ENCODE data around the gene GDF2. TPM values are rescaled to one million over a fixed set of nuclear protein-coding genes. Genes with fewer than 3 reads are reported as not detected.

The GDF2 gene
- total RNA-seq, 1 experiment from 2014 or later, result not detected

DNA sequence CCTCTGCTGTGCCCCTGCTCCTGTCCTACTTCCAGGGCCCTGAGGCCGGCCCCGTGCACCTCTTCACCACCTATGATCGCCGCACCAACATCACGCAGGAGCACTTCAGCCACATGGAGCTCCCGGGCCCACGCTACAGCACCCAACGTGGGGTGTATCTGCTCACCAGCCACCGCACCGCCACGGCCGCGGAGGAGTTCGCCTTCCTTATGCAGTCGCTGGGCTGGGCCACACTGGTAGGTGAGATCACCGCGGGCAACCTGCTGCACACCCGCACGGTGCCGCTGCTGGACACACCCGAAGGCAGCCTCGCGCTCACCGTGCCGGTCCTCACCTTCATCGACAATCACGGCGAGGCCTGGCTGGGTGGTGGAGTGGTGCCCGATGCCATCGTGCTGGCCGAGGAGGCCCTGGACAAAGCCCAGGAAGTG lies 27.7 kb downstream of the GDF2 start:
- H3K79me1 ChIP-seq (ENCODE audit: insufficient read depth, low read depth, low read length, poor library complexity, severe bottlenecking), result no peaks in the 10 kb centered on the region
- H2BK120ac ChIP-seq (ENCODE audit: low read depth, low read length, poor library complexity, severe bottlenecking), result no peak overlapping the region
- TF ChIP-seq, protein P1, sequence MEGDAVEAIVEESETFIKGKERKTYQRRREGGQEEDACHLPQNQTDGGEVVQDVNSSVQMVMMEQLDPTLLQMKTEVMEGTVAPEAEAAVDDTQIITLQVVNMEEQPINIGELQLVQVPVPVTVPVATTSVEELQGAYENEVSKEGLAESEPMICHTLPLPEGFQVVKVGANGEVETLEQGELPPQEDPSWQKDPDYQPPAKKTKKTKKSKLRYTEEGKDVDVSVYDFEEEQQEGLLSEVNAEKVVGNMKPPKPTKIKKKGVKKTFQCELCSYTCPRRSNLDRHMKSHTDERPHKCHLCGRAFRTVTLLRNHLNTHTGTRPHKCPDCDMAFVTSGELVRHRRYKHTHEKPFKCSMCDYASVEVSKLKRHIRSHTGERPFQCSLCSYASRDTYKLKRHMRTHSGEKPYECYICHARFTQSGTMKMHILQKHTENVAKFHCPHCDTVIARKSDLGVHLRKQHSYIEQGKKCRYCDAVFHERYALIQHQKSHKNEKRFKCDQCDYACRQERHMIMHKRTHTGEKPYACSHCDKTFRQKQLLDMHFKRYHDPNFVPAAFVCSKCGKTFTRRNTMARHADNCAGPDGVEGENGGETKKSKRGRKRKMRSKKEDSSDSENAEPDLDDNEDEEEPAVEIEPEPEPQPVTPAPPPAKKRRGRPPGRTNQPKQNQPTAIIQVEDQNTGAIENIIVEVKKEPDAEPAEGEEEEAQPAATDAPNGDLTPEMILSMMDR (conservative IDR thresholded peaks at IDR 0.05), result no peak
- H2BK12ac ChIP-seq (ENCODE audit: insufficient read length, low read depth, low read length), result no peak overlapping the region
- H3K23ac ChIP-seq (ENCODE audit: insufficient read length, low read depth, low read length), result no peak overlapping the region
- no peak for DNase-seq
- H4K5ac ChIP-seq (ENCODE audit: insufficient read length, low read depth, low read length), result no peak overlapping the region
- no peak overlapping the region for H2AK5ac ChIP-seq (ENCODE audit: insufficient read length, low read length)
- no peaks in the 10 kb centered on the region for H3K79me2 ChIP-seq (ENCODE audit: insufficient read depth, low read length)
- no peak overlapping the region; a peak in 1 of 5 replicates for H3K4me3 Mint-ChIP-seq
- H3K4me2 ChIP-seq (ENCODE audit: insufficient read depth, insufficient read length, low read length), result no peak overlapping the region
- H2BK5ac ChIP-seq (ENCODE audit: insufficient read length, low read length), result no peak overlapping the region
- H3K27ac Mint-ChIP-seq, result no peak overlapping the region; a peak in 1 of 7 replicates
- H3K27ac ChIP-seq (ENCODE audit: insufficient read length, low read depth, low read length), result no peak overlapping the region
- no peaks in the 10 kb centered on the region for H3K9me3 Mint-ChIP-seq
- H3K27me3 Mint-ChIP-seq (ENCODE audit: low read depth), result no peaks in the 10 kb centered on the region; the same call in none of the 2 replicates
- H3K14ac ChIP-seq (ENCODE audit: insufficient read depth, low read length), result no peak overlapping the region
- no peaks in the 10 kb centered on the region for H3K27me3 ChIP-seq (ENCODE audit: insufficient read depth, low read length)
- no peak overlapping the region for H3K4ac ChIP-seq (ENCODE audit: low read depth, low read length)
- H3K4me1 Mint-ChIP-seq, result peaks cover 0 to 4% of the 10 kb centered on the region in 2 experiments; a peak in 1 of 4 replicates
- no CpG with 5 or more reads among the region's 31 CpGs for WGBS (ENCODE audit: extremely low coverage, insufficient read length, low lambda C conversion rate)
- no peak overlapping the region for H4K91ac ChIP-seq (ENCODE audit: insufficient read length, low read depth, low read length)
- no peak overlapping the region for H4K8ac ChIP-seq (replicated peaks; ENCODE audit: insufficient read length, low read depth, low read length)
- no peak overlapping the region for H2AFZ ChIP-seq (ENCODE audit: low read length)
- H3K9me3 ChIP-seq (ENCODE audit: control insufficient read depth, low read depth, low read length), result no peaks in the 10 kb centered on the region
- H3K36me3 Mint-ChIP-seq (ENCODE audit: insufficient read depth in 1 of 3, low read depth in 3 of 3), result no peaks in the 10 kb centered on the region
- H3K4me1 ChIP-seq (ENCODE audit: insufficient read depth, low read length), result no peaks in the 10 kb centered on the region
- H4K20me1 ChIP-seq (ENCODE audit: control insufficient read depth, insufficient read depth, insufficient read length), result no peaks in the 10 kb centered on the region
- H3K56ac ChIP-seq (ENCODE audit: insufficient read length, low read depth, low read length), result no peak overlapping the region
- H2BK15ac ChIP-seq (ENCODE audit: low read depth, low read length), result no peak overlapping the region
- H3K18ac ChIP-seq (ENCODE audit: insufficient read length, low read depth, low read length), result no peak overlapping the region
- no peaks in the 10 kb centered on the region for H3K23me2 ChIP-seq (ENCODE audit: insufficient read length, low read depth, low read length, poor library complexity, severe bottlenecking)
- H3K9ac ChIP-seq (ENCODE audit: extremely low read depth, insufficient read length, low read length), result no peak overlapping the region
- no peak overlapping the region for H2BK20ac ChIP-seq (ENCODE audit: low read depth, low read length, poor library complexity, severe bottlenecking)
- H3T11ph ChIP-seq (ENCODE audit: low read length), result no peak overlapping the region
